CD4-positive, alpha-beta T cell treated with Interleukin-10 for 1 hour (primary cell): Measurements from ENCODE around the gene OTOGL.
"Not testable (repeated sequence)": the region's sequence is repeated elsewhere in the genome, so short reads cannot be mapped to it uniquely, and the experiment has no call there.

Experiments used
- DNase-seq: peaks from one replicate; pipeline ENCODE4 v3.0.0-alpha.2; 2020

OTOGL gene

DNA sequence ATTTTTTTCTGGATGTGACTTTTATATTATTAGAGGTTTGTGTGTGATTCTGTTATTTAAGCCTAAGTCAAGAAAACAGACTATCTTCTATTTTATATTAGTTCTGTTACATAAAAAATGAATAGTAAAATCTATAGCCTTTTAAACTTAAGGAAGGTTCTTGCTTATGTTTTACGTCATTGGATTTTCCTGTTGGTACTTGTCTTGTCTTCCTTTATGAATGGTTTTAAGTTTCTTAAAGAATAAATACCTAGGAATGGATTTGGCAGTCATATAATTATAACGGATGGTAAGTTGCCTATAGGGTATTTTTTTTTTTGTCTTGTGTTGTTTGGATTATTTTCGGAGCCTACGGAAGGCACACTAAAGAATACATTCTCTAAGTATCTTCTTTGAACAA, 182.9 kb downstream of the OTOGL start:
- no peak for DNase-seq

DNA sequence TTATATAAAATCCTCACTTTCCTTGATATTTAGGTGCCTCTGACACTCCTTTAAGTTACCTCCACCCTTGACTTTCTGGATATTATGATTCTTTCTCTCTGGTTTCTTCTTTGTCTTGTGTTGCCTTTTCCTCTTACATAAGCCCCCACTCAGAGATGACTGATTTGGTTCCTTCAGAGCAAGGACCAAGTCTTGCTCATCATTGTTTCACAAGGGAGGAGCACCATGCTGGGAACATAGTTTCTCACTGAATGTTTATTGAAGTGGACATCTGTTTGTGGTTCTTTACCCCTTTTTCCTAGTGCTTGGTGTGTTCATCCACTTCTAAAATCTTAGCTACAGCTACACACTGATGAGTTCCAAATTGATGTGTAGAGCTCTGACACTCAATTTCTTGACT, 183.4 kb downstream of the OTOGL start:
- no peak for DNase-seq

DNA sequence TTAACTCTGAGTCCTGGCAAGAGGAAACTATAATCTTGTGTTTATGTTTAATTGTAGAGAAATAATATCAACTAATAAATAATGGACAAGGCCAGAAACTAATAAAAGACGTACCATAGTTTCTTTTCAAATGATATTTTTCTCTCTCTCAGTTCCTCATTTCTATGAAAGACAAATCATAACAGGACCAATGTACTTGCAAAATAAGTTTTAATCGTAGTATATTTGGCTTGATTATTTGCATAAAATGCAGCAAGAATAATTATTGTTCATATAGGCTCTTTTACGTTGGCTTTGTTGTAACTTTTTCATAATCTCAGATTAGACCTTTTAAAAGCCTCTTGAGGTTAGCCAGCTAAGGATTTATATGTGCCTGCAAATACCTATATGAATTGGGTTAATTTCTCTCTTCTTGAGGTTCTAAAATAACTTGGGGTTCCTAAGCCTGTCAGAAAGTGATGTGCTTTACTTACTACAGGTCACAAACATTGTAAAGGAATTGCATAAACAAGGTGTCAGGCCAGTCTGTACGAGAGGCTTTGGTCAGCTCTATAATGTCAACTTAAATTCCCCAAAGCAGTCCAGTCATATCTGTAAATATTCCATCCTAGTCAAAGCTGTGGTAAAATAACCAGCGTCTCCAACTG, 191.9 kb downstream of the OTOGL start:
- DNase-seq: no peak

DNA sequence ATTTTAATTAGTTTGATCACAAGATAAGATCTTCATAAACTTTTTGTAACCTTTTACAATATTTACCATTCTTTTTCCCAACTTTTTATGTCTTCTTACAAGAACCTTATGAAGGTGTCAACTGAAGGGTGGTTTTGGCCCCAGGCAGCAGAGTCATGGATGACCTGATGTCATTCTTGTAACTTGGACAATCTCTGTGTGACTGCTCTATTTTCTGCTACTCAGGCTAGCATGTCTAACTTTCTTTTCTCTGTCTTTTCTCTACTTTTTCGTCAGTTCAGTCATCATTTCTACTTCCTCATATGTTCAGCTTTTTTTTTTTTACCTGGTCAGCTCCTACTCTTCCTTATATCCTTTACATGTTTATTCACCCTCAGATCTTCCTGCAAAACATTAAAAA, 194.0 kb downstream of the OTOGL start:
- DNase-seq: no peak

DNA sequence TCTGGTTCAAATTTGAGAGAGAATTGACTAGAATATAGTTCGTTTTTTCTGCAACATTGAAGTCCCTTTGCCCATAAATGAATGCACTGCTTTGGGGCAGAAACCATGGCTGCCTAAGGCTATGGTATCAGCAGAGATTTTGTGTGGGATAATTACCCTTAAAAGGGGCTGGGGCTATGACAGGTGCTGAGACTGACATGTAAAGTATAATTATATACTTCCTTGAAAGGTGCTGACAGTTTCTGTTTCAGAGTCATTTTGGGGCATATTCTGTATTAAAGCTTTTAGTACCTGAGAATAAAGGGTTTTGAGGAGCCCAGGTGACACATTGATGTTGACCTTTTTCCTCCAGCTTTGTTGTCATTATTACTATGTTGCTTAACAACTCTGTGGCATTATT, 194.4 kb downstream of the OTOGL start:
- DNase-seq: no peak

DNA sequence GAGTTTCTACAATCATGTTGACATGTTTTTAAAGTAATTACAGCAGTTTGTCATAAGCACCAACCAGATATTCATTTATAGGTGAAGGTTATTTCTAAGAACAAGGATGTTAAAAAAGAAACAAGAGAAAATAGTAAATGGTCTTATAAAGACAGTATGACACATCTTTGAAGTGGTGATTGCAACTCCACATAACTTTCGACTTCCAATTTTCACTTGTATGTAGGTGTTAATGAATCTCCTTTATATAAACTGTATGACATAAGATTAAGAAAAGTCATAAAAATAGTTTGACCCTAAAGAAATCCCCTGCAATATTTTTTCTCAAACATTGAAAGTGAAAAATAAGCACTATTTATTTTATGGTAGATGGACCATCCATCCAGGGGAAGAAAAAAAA, 199.9 kb downstream of the OTOGL start:
- DNase-seq: no peak

DNA sequence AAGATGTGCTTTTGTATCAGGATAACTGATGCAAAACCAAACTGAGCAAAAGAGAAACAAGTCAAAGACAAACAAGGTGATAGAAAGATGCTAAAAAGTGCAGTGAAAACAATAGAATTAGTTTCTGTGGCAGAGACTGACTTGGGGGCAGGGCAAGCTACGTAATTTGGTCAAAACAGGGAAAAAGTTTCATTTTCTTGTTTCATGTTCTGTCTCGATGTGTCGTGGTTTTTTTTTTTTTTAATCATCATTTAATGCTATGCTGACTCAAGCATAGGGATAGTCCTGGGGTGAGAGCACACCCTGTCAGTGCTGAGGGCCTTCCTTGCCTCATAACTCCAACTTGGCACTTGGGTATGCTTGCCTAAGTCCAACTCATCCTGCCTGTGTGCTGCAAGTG, 200.6 kb downstream of the OTOGL start:
- DNase-seq: no peak

DNA sequence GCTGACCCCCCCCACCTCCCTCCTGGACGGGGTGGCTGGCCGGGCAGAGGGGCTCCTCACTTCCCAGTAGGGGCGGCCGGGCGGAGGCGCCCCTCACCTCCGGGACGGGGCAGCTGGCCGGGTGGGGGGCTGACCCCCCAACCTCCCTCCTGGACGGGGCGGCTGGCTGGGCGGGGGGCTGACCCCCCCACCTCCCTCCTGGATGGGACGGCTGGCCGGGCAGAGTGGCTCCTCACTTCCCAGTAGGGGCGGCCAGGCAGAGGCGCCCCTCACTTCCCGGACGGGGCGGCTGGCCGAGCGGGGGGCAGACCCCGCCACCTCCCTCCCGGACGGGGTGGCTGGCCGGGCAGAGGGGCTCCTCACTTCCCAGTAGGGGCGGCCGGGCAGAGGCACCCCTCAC, 208.1 kb downstream of the OTOGL start:
- not testable (repeated sequence) for DNase-seq

DNA sequence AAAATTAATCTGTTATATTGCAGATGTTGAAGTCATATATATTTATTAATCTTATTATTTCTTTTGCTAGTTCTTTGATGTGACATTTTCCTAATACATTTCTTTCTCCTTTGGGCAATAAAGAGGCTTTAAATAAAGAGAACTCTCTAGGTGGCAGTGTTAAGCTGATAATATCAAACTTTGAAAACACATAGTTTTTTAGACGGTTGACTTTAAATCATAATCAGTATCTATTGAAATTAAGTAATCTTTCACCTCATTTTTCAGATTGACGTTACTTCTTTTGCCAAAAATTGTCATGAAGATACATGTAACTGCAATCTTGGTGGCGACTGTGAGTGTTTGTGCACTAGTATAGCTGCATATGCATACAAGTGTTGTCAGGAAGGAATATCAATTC, 213.9 kb downstream of the OTOGL start:
- no peak for DNase-seq

DNA sequence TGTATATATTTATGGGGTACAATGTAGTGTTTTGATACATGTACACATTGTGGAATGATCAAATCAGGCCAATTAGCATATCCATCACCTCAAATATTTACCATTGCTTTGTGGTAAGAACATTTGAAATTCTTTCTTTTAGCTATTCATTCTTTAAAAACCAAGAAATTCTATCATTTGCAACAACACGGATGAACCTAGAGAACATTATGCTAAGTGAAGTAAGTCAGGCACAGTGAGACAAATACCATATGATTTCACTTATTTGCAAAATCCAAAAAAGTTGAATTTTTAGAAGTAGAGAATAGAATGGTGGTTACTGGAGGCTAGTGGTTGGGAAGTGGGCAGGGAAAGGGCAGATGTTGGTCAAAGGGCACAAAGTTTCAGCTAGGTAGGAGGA, 215.4 kb downstream of the OTOGL start:
- no peak for DNase-seq

DNA sequence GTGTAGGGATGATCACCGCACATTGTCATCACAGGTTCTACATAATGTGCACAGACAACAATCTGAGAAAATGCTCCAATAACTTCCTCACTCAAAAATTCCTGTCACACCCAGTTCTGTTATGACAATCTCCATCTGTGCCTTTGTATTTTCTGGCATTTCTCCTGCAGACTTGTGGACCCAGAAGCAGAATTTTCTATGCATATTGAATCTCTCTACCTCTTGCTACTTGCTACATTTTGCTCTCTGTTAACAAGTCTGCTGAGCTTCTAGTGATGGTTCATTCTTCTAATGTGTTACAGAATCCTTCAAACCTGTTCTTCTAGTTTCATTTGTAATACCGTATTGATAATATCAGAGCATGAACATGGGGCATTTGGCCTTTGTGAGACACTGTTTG, 216.9 kb downstream of the OTOGL start:
- no peak for DNase-seq

DNA sequence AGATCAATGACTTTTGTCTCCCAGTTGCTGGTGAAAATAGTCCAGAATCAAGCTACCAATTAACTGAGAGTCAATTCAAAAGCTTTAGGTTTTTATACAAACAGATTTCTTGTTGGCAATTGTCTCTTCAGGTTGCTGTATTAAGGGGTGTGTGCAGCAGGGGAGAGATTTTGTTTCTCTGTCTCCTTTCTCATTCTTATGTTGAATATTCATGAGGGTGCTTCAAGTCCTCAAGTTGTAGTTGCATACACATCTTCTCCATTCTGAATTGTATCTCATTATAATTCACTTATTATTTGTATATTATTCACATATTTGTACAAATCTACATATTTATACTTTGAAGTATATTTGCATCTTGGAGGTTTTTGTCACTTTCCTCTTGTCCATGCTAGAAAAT, 218.0 kb downstream of the OTOGL start:
- no peak for DNase-seq

DNA sequence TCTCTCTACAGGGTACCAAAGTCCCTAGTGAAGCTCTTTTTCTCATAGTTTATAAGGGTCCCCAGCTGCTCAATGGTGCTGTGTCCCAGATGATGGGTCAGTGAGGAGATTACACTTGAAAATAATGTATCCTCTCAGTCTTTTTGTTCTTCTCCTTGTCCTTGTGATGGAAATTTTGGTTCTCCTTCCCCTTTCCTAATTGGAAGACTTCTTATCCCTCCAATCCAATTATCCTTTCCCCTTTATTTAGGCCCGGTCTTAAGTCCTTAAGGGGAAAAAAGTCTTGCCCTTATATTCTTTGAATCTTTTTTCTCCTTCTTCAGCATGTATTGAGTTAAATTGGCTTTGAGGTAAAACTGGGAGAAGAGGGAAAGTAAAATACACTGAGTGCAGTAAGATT, 218.6 kb downstream of the OTOGL start:
- DNase-seq: no peak

DNA sequence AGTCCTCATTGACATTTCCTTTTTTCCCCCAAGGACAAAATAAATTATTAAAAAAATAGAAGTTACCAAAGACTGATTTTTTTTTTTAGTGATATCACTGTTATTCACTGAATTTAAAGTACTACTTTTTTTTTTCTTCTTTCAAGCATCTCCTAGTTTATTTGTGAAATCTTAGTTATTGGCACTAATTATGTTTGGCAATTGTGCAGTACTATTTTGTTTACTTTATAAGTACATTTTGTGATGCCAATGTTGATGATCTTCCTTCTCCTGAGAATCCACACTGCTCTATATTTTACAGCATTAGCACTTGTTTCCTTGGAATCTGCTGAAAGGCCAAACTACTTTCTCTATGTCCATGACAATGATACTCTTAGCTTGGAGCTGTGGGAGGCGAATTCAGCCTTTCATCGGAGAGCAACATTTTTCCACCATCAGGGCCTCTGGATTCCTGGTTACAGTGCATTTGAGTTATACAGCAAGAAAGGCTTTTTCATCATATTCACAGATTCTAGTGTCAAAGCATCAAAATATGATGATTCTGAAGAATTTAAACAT, 220.9 kb downstream of the OTOGL start:
- no peak for DNase-seq

DNA sequence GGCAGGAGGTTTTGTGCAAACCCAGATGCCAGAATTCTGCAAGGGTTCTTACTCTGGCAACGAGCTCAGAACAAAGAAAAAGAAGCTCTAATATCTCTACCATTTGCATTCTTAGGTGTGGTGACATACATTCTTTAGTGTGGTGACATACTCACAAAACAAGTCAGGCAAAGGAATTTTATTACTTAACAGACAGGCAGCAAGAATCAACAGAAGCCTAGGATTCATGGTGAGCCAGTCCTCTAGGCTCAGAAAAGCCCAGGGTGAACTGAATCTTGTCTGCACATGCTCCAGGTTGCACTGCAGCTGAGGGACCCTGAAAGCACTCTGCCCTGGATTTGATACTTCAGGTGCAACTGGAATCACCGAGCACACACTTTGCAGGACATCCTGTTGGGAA, 222.3 kb downstream of the OTOGL start:
- DNase-seq: no peak

DNA sequence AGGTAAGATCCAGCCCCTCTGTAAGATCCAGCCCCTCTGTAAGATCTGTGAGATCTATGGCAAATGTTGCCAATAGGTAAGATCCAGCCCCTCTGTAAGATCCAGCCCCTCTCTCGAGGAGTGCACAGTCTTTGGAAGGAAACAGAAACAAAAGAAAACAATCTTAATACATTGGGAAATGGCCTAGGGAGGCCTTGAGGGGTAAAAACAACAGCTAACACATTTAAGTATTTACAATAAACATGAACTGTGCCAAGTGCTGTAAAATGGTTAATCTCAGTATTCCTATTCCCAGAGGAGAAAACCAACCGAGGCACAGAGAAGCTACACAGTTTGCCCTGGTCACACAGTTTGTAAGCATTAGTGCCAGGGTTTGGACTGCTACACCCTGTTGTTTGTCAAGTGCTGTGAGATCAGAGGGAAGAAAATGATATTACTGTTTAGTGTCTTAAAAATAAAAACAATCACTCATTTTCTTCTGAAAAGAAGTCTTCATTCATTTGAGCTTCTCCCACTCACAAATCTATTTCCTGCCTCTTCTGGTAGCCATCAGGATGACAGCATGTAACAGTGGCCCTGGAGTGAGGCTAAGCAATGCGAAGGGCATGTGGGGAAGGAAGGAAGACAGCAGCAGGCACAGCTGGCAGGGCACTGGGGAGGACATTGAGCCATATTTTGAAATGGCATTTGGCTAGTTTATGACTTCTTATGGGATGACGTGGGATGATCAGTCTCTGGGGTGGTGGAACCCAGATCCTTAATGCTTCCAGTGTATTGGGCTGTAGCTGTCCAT, 226.0 kb downstream of the OTOGL start:
- no peak for DNase-seq

DNA sequence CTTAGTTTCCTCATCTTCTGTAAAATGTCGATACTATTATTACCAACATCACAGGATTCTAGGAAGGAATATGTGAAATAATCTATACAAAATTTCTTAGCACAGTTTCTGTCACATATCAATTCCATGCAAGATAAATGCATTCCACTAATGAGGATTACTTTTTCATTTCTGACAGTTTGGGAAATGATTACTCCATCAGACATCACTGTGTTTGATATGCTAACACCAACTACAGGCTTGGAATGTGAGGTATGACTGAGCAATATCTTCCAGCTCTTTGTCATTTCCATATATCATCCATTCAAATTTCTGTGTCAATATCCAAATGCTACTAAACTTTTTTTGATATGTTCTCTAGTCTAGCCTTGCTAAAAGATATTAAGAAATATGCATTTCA, 233.5 kb downstream of the OTOGL start:
- DNase-seq: no peak

DNA sequence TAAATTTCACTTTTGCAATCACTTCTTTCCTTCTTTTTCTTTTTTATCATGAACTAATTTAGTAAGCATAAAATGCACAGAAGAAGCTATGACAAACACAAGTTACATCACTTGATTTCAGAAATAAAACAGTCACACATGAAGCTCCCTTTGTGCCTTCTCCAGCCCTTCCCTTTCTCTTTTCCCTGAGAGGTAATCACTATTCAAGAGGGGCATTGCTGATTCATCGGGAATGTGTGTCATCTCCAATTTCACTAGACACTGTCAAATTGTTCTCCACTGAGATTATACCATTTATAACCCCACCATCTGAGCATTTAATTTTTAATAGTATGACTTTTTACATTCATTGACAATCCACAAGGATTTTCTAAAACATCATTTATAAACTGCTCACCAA, 253.1 kb downstream of the OTOGL start:
- DNase-seq: no peak

DNA sequence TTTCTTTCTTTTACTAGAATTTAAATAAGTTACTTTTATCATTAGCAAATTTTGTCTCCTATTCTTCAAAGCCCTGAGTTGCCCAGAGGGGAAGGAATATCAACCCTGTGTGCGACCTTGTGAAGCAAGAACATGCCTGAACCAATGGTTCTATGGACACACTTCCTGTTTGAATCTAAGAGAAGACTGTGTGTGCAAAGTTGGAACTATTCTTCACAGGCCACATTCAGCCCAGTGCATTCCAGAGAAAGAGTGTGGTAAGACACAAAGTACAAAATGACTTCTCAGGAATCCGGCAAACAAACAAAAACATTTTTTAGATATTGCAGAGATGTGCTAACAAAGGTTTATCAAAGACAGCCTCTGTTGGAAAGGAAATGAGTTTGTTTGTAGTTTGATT, 253.9 kb downstream of the OTOGL start:
- no peak for DNase-seq

DNA sequence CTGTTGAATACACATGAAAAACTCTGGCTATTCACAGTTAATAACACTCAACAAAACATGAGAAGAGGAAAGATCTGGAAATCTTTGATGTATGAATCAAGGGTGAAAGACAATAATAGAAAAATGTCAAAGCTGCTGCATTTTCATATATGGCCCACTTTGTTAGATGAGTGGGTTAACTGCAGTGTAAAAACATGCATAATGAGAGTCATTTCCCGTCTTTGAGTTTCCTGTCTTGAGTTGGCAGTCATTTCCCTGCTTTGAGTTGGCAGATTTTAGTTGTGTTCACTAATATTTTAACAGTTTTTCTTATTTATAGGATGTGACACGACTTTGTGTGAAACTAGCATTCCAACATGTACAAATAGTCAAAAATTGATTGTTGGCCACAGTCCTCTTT, 256.8 kb downstream of the OTOGL start:
- no peak for DNase-seq

DNA sequence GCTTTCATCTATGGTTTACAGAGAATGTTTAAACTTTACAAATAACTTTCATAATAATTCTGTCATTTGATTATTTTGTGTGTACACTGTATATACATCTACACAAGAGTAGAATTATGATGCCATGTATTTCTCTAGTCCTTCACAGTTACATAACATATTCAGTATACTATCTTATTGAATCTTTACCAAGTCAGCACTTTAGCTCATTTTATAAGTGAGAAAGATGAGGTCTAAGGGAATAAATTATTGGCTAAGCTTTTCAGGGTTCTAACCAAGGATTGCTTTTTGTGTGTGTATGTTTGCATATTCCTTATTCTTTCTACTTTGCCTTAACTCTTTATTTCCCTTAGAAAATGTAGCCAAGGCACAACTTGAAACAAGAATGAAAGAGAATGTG, 260.4 kb downstream of the OTOGL start:
- DNase-seq: no peak

DNA sequence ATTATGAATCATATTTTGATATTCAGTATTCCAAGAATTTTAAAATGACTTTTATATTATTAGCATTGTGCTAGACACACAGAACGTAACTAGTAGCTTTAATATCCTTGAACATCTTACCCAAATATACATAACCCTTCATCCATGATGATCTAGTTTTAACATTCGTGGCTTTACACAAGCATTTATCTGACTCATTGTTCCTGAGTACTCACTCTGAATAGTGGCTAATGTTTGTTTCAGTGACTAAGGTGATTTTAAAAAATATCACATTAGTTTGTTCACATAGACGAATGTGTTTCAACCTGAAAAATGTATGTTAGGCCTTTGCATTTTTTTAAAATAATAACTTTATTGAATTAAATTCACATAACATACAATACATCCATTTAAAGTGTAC, 264.7 kb downstream of the OTOGL start:
- no peak for DNase-seq

DNA sequence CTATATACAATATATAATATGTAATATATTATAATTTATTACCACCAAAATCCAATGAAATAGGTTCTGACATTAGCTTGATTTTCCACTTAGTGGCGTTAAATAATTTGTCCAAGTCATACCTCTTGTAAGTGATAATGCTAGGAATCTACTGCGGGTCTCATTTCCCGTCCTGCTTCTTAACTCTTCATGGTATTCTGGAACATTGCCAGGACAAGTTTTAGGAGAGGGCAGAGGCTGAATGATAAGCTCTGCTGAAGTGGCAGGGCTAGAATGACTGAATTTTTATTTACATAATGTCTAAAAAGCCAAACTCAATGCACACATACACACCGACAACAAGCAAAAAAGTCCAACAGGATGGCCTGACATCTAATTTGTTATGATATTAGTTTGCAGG, 274.3 kb downstream of the OTOGL start:
- no peak for DNase-seq

DNA sequence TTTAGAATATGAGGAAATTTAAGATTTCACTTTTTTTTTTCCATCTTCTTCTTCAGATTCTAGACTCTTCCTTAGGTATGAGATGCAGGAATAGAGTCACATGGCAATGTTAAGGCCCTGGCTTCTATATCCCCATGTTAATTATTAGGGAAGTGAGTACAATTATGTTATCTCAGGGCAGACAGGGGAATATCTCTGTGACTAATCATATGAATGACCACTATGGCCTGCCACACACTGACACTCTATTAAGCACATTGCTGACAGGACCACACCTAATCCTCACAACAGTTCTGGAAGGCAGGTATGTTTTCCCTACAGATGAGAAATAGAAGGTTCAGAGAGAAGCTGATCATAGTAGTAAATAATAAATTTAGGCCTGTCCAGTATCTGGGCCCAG, 275.3 kb downstream of the OTOGL start:
- DNase-seq: no peak
